NCI-H2196 (cell line): Measurements from ENCODE around the gene NSUN2.
A peak's percentile ranks its signal among the peaks of the same experiment; 100 is the strongest.
"Not testable (repeated sequence)": the region's sequence is repeated elsewhere in the genome, so short reads cannot be mapped to it uniquely, and the experiment has no call there.

Experiments
- DNase-seq: peaks from one replicate; lab custom pipeline; 2025; ENCODE audit not compliant: unreplicated experiment; lab: John Stamatoyannopoulos, UW

The NSUN2 gene

GRCh38 chr5:6645571-6646362, 12.9 kb upstream of the NSUN2 start:
- not testable (repeated sequence) for DNase-seq

GRCh38 chr5:6644794-6645241, 12.0 kb upstream of the NSUN2 start:
- DNase-seq: no peak

- no peak for DNase-seq
Observed at GRCh38 chr5:6642655-6643054, 9.8 kb upstream of the NSUN2 start.

- DNase-seq: no peak
Observed at GRCh38 chr5:6638236-6638635, 5.4 kb upstream of the NSUN2 start.

GRCh38 chr5:6637590-6637989, 4.7 kb upstream of the NSUN2 start:
- no peak for DNase-seq

- no peak for DNase-seq
Observed at GRCh38 chr5:6637022-6637421, 4.2 kb upstream of the NSUN2 start.

- peak; percentile 75 for DNase-seq
Observed at GRCh38 chr5:6636293-6636692, 3.4 kb upstream of the NSUN2 start.

GRCh38 chr5:6634788-6635430, 2.1 kb upstream of the NSUN2 start:
- DNase-seq: no peak

GRCh38 chr5:6634306-6634705, 1.5 kb upstream of the NSUN2 start:
- no peak for DNase-seq

- peak; percentile 54 for DNase-seq
Observed at GRCh38 chr5:6633469-6634245, 813 bp upstream of the NSUN2 start.

- DNase-seq: no peak
Observed at GRCh38 chr5:6632324-6632887, 438 bp downstream of the NSUN2 start.

- DNase-seq: no peak
Observed at GRCh38 chr5:6631441-6631840, 1.4 kb downstream of the NSUN2 start.

- DNase-seq: no peak
Observed at GRCh38 chr5:6626508-6626907, 6.3 kb downstream of the NSUN2 start.

GRCh38 chr5:6623941-6624340, 8.9 kb downstream of the NSUN2 start:
- no peak for DNase-seq

- DNase-seq: no peak
Observed at GRCh38 chr5:6623228-6623627, 9.6 kb downstream of the NSUN2 start.

- no peak for DNase-seq
Observed at GRCh38 chr5:6616632-6617031, 16.2 kb downstream of the NSUN2 start.

GRCh38 chr5:6615034-6615815, 17.6 kb downstream of the NSUN2 start:
- DNase-seq: no peak

- peak; percentile 38 for DNase-seq
Observed at GRCh38 chr5:6611334-6612256, 21.2 kb downstream of the NSUN2 start.

GRCh38 chr5:6608016-6608415, 24.8 kb downstream of the NSUN2 start:
- DNase-seq: no peak

GRCh38 chr5:6607559-6607936, 25.3 kb downstream of the NSUN2 start:
- DNase-seq: no peak
